HepG2 (cell line): Measurements from ENCODE around the gene CAMTA1. TPM values are rescaled to one million over a fixed set of nuclear protein-coding genes. Genes with fewer than 3 reads are reported as not detected.

Experiments used
- ATAC-seq: fragments of 200-7000 bp; cut with Tn5 transposase; 3 replicates; pipeline ENCODE4 v1.9.1; 2020; ENCODE audit warnings: mild to moderate bottlenecking, moderate library complexity
- BruUV-seq: library from RNA; stranded (reverse); fragments of 400-500 nt; replicated peaks from 2 replicates; lab custom pipeline; 2021; lab: Mats Ljungman, UMichigan
- CTCF ChIA-PET: fragments of 300-600 bp; formaldehyde crosslinking; extraction: SDS; loops from one replicate; lab custom pipeline; 2021; ENCODE audit warnings: low total read pairs, inconsistent platforms, low intra/inter-chr PET ratio; lab: Yijun Ruan, JAX
- POLR2A ChIA-PET: fragments of 350-600 bp; sonication (Branson Sonifier 250); formaldehyde crosslinking; loops from one replicate; lab custom pipeline; 2020; ENCODE audit warnings: antibody characterized with exemption, inconsistent platforms; lab: Yijun Ruan, JAX
- DNase-seq: peaks from one replicate; pipeline ENCODE4 v3.0.0-alpha.2; 2015; ENCODE audit warnings: low spot score
- FAIRE-seq: peaks from 3 replicates; lab custom pipeline; 2011; peaks lifted over from hg19 to GRCh38; lab: Jason Lieb, UNC
- H2AFZ ChIP-seq: one replicate; pipeline ENCODE4 v1.6.1; 2011; ENCODE audit warnings: low read length, inconsistent platforms
- H3K27ac ChIP-seq: fragments of 300-600 bp; 3 replicates; pipeline ENCODE4 v1.8.0; 2011; ENCODE audit warnings: mixed run types, mild to moderate bottlenecking, mixed read lengths, low read length, inconsistent platforms; ENCODE audit not compliant: insufficient read depth; ENCODE audit errors: extremely low read length
- H3K27me3 ChIP-seq, 2 experiments: fragments of 200-600 bp in 1 of 2; 2 replicates in 1 of 2; 3 replicates in 1 of 2; pipeline versions ENCODE4 v1.6.0 to v1.8.0; 2011; ENCODE audit warnings: low read length in 2 of 2, mild to moderate bottlenecking in 2 of 2, moderate library complexity in 2 of 2, inconsistent platforms in 1 of 2; ENCODE audit not compliant: insufficient read depth in 2 of 2, control insufficient read depth in 1 of 2
- H3K36me3 ChIP-seq, 2 experiments: fragments of 200-600 bp in 1 of 2; replicated peaks in 1 of 2; 2 replicates in 1 of 2; 3 replicates in 1 of 2; pipeline versions ENCODE4 v1.5.1 to v1.8.0; 2011; ENCODE audit warnings: low read length in 2 of 2, inconsistent platforms in 1 of 2; ENCODE audit not compliant: insufficient read depth in 2 of 2, control insufficient read depth in 1 of 2
- H3K4me1 ChIP-seq: 2 replicates; pipeline ENCODE4 v1.5.1; 2012; ENCODE audit warnings: low read length, inconsistent platforms; ENCODE audit not compliant: insufficient read depth
- H3K4me2 ChIP-seq: 2 replicates; pipeline ENCODE4 v1.6.0; 2011; ENCODE audit warnings: low read depth, low read length, inconsistent platforms
- H3K4me3 ChIP-seq, 3 experiments: fragments of 200-600 bp in 1 of 3; sonication (generic), shearing (Covaris generic) in 1 of 3; replicated peaks in 1 of 3; 2 replicates each; pipeline ENCODE4 v1.5.1; 2011 to 2016; ENCODE audit warnings: low read length in 3 of 3, inconsistent platforms in 2 of 3, low read depth in 2 of 3, mild to moderate bottlenecking in 2 of 3, control low read depth in 1 of 3, mixed read lengths in 1 of 3; ENCODE audit not compliant: insufficient read depth in 1 of 3
- H3K79me2 ChIP-seq: one replicate; pipeline ENCODE4 v1.6.1; 2011; ENCODE audit warnings: low read length, inconsistent platforms; ENCODE audit not compliant: insufficient read depth
- H3K9ac ChIP-seq: 2 replicates; pipeline ENCODE4 v1.6.0; 2011; ENCODE audit warnings: mild to moderate bottlenecking, low read depth, low read length, inconsistent platforms; ENCODE audit not compliant: insufficient read depth
- H3K9me3 ChIP-seq: 2 replicates; pipeline ENCODE4 v1.5.1; 2012; ENCODE audit warnings: mild to moderate bottlenecking, low read length
- H4K20me1 ChIP-seq: 2 replicates; pipeline ENCODE4 v1.6.0; 2011; ENCODE audit warnings: inconsistent platforms, mild to moderate bottlenecking, low read length, moderate library complexity; ENCODE audit not compliant: insufficient read depth
- BRF2 ChIP-seq: sonication (generic); formaldehyde crosslinking; IDR thresholded peaks from 2 replicates; pipeline ENCODE4 v1.8.1; 2022; ENCODE audit warnings: mild to moderate bottlenecking, missing genetic modification reagents
- HNF4G ChIP-seq, 2 experiments: sonication (generic) in 1 of 2; formaldehyde crosslinking in 1 of 2; IDR thresholded peaks; 2 replicates each; pipeline versions ENCODE4 v1.4.0 to v1.6.1; 2011 to 2020; ENCODE audit warnings: borderline replicate concordance in 2 of 2, low read depth in 2 of 2, mild to moderate bottlenecking in 2 of 2, low read length in 1 of 2, missing genetic modification reagents in 1 of 2, moderate library complexity in 1 of 2
- HOMEZ ChIP-seq: IDR thresholded peaks from 2 replicates; pipeline ENCODE4 v1.6.1; 2016; ENCODE audit warnings: low read depth
- KMT2B ChIP-seq: IDR thresholded peaks from 2 replicates; pipeline ENCODE4 v1.6.1; 2016; ENCODE audit warnings: missing genetic modification reagents, missing compliant biosample characterization
- LCORL ChIP-seq, 2 experiments: fragments of 450-650 bp in 1 of 2; sonication (generic) in 1 of 2; formaldehyde crosslinking in 1 of 2; IDR thresholded peaks; 2 replicates each; pipeline versions ENCODE4 v1.5.0 to v1.6.1; 2017 to 2020; ENCODE audit warnings: antibody characterized with exemption in 1 of 2, missing genetic modification reagents in 1 of 2
- PHF21A ChIP-seq: sonication (generic); formaldehyde crosslinking; IDR thresholded peaks from 2 replicates; pipeline ENCODE4 v1.5.0; 2020; ENCODE audit warnings: mild to moderate bottlenecking, missing genetic modification reagents
- SAP130 ChIP-seq: IDR thresholded peaks from 2 replicates; pipeline ENCODE4 v1.6.1; 2016; ENCODE audit warnings: low read depth
- SRF ChIP-seq: IDR thresholded peaks from 2 replicates; pipeline ENCODE4 v1.6.1; 2011; ENCODE audit warnings: mild to moderate bottlenecking, low read depth, low read length, moderate library complexity
- TBX2 ChIP-seq: sonication (generic); formaldehyde crosslinking; IDR thresholded peaks from 2 replicates; pipeline ENCODE4 v1.5.0; 2020; ENCODE audit warnings: missing genetic modification reagents, mild to moderate bottlenecking, borderline replicate concordance
- USF2 ChIP-seq, 2 experiments: sonication (generic) in 1 of 2; formaldehyde crosslinking in 1 of 2; IDR thresholded peaks; 2 replicates each; pipeline versions ENCODE4 v1.5.1 to v1.6.1; 2011 to 2020; ENCODE audit warnings: borderline replicate concordance in 1 of 2, low read depth in 1 of 2, low read length in 1 of 2, mild to moderate bottlenecking in 1 of 2, missing genetic modification reagents in 1 of 2, moderate library complexity in 1 of 2
- ZFP90 ChIP-seq: sonication (generic); formaldehyde crosslinking; IDR thresholded peaks from 2 replicates; pipeline ENCODE4 v1.8.0; 2022; ENCODE audit warnings: missing genetic modification reagents, mild to moderate bottlenecking, inconsistent platforms, borderline replicate concordance
- ZMYM4 ChIP-seq: sonication (generic); formaldehyde crosslinking; IDR thresholded peaks from 2 replicates; pipeline ENCODE4 v1.8.1; 2023; ENCODE audit warnings: mild to moderate bottlenecking, missing genetic modification reagents
- ZNF292 ChIP-seq: sonication (generic); formaldehyde crosslinking; IDR thresholded peaks from 2 replicates; pipeline ENCODE4 v1.8.1; 2022; ENCODE audit warnings: mild to moderate bottlenecking, low read depth, missing genetic modification reagents, borderline replicate concordance
- ZNF547 ChIP-seq: sonication (generic); formaldehyde crosslinking; IDR thresholded peaks from 2 replicates; pipeline ENCODE4 v1.5.1; 2020; ENCODE audit warnings: mild to moderate bottlenecking, missing genetic modification reagents
- WGBS: methylation state at CpG from one replicate; pipeline ENCODE4 v1.1.6; 2017; ENCODE audit warnings: low lambda C conversion rate; 5-methylcytosine and 5-hydroxymethylcytosine counted together
- in situ Hi-C: cut with HindIII; loops from 2 replicates; pipeline ENCODE4 v1.10.0; 2017; ENCODE audit warnings: low pct_unique_long_range_greater_than_20kb; ENCODE audit not compliant: extremely low pct_ligation_motif_present
- intact Hi-C: fragments of 100-400 bp; cut with micrococcal nuclease; formaldehyde crosslinking; loops from one replicate; pipeline ENCODE4 v1.10.0; 2022; ENCODE audit not compliant: unreplicated experiment
- polyA plus RNA-seq, 8 experiments: library from polyadenylated mRNA; depleted of rRNA in 3 of 8; stranded (reverse) in 7 of 8; unstranded in 1 of 8; fragments of >200 nt; fragmentation: Illumina TruSeq in 4 of 8; extraction: Trizol in 4 of 8; gene quantifications; 2 replicates each; pipeline versions ENCODE4 v1.2.1 to v1.2.3, GENCODE V29; 2011 to 2016; ENCODE audit warnings: low read depth in 4 of 8, missing spikeins in 1 of 8, mixed read lengths in 1 of 8; ENCODE audit not compliant: insufficient read depth in 1 of 8
- total RNA-seq, 5 experiments: library from RNA; depleted of rRNA; stranded (reverse); fragments of >200 nt; fragmentation: Illumina TruSeq; extraction: Trizol; gene quantifications; 2 replicates each; pipeline ENCODE4 v1.2.3, GENCODE V29; 2016; ENCODE audit warnings: low read depth in 1 of 5
- TF ChIP-seq, protein P1 (sequence below): IDR thresholded peaks from 2 replicates; pipeline ENCODE4 v1.6.1; 2016; ENCODE audit warnings: missing compliant biosample characterization, missing genetic modification reagents, borderline replicate concordance

The CAMTA1 gene
- total and polyA plus RNA-seq, 2 of the 13 experiments (the other 11 are each of a cell fraction or from before 2014, with no cell fraction given): 25.0 to 36.4 TPM

DNA sequence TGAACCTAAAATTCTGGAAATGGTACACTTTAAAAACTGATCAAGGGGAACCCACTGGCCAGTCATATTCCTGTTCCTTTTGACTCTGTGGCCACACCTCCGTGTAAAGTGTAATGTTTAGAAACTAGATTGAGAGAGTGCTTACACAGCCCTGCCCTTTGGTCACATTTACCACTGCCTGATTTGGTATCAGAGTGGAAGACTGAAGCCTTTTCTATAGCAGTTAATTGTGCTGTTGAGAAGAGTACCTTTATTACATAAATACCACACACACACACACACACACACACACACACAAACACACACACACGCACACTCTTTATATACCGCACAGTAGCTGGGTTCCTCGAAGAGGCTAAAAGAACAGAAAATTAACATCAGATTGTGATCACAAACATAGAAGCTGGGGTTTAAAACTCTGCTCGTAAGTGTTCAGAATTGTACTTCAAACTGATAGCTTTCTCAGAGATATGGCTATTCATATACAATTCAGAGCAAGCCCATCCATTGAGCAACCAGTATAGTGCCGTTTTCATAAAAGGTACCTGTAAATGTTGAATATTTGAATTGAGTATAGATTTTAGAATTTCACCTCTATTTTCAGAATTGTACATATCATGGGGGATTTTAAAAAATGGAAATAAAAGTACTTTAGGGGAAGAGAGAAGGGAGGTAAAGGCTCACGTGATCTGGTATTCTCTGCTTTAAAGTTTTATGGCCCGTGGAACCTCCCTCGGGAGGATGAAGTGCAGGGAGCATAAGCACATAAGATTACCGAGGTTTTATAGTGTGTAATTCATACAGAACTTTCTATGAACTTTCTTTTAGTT, 37.5 kb downstream of the CAMTA1 start:
- Histone ChIP-seq H3K27ac (peak overlapping the region; percentile 72), H3K9me3 (no peaks in the 10 kb centered on the region), H3K79me2 (peaks cover 17% of the 10 kb centered on the region), H3K36me3 (peaks cover 0 to 2% of the 10 kb centered on the region in 2 experiments; a peak in 2 of 5 replicates), H3K9ac (peak overlapping the region; percentile 54), H3K4me1 (peaks cover 57% of the 10 kb centered on the region), H3K27me3 (no peaks in the 10 kb centered on the region), H4K20me1 (no peaks in the 10 kb centered on the region), H3K4me3 (peak overlapping the region; percentile 29 to 53 (median 45); a peak in 5 of 6 replicates), H2AFZ (no peak overlapping the region), H3K4me2 (peak overlapping the region; percentile 80)
- ChIA-PET POLR2A (interaction anchor here (0.8 kb wide), 1 partner anchor 16 kb away, joined by 3 read pairs; no protein-coding TSS in a partner anchor), CTCF (no interaction called here)
- no TSS peak for BruUV-seq
- in situ Hi-C loops: no loop called here
- 13% methylated on average over 10 of the region's 10 CpGs for WGBS
- DNase-seq (peak; percentile 80), FAIRE-seq (peak; percentile 74), ATAC-seq (peak; percentile 100)
- intact Hi-C loops: no loop called here
- no peak for TF ChIP-seq LCORL (IDR thresholded peaks at IDR 0.05)
- TF ChIP-seq LCORL (CRISPR knock-in tag; IDR thresholded peaks at IDR 0.05): peak; percentile 46; the same call in 1 of the 2 replicates
- peak; percentile 66 for TF ChIP-seq PHF21A (CRISPR knock-in tag)
- no peak for TF ChIP-seq KMT2B (CRISPR knock-in tag)
- TF ChIP-seq HNF4G (IDR thresholded peaks at IDR 0.05; ENCODE audit: borderline replicate concordance, low read depth, low read length): peak; percentile 21; the same call in 1 of the 2 replicates
- TF ChIP-seq HNF4G (CRISPR knock-in tag; IDR thresholded peaks at IDR 0.05; ENCODE audit: borderline replicate concordance, low read depth): peak; percentile 31; the same call in 1 of the 2 replicates
- TF ChIP-seq BRF2 (CRISPR knock-in tag): no peak
- no peak for TF ChIP-seq USF2 (IDR thresholded peaks at IDR 0.05; ENCODE audit: low read depth, low read length)
- peak; percentile 26; the same call in 1 of the 2 replicates for TF ChIP-seq USF2 (CRISPR knock-in tag; IDR thresholded peaks at IDR 0.05; ENCODE audit: borderline replicate concordance)
- TF ChIP-seq HOMEZ: peak; percentile 71; the same call in 1 of the 2 replicates
- no peak for TF ChIP-seq ZNF547
- TF ChIP-seq, protein P1, sequence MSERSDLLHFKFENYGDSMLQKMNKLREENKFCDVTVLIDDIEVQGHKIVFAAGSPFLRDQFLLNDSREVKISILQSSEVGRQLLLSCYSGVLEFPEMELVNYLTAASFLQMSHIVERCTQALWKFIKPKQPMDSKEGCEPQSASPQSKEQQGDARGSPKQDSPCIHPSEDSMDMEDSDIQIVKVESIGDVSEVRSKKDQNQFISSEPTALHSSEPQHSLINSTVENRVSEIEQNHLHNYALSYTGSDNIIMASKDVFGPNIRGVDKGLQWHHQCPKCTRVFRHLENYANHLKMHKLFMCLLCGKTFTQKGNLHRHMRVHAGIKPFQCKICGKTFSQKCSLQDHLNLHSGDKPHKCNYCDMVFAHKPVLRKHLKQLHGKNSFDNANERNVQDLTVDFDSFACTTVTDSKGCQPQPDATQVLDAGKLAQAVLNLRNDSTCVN: no peak
- TF ChIP-seq ZFP90 (CRISPR knock-in tag): no peak
- TF ChIP-seq TBX2: peak; percentile 30; the same call in 1 of the 2 replicates
- TF ChIP-seq ZNF292: 0 out of 2 replicates have a peak, but pooled peaks have one; percentile 20
- peak; percentile 75 for TF ChIP-seq SRF
- 0 out of 2 replicates have a peak, but pooled peaks have one; percentile 29 for TF ChIP-seq ZMYM4
- TF ChIP-seq SAP130 (CRISPR knock-in tag): peak; percentile 33; the same call in 1 of the 2 replicates
